Colonic mucosa (tissue), 4 donors: ENCODE results near the gene DNAJA3. TPM values are rescaled to one million over a fixed set of nuclear protein-coding genes. Genes with fewer than 3 reads are reported as not detected.

Source experiments
- DNase-seq: peaks from one replicate; pipeline ENCODE4 v3.0.0-alpha.2; 2020
- H3K27ac ChIP-seq: fragments of 200-600 bp; one replicate; pipeline ENCODE4 v1.8.0; 2021
- H3K27me3 ChIP-seq: fragments of 200-600 bp; one replicate; pipeline ENCODE4 v1.8.0; 2021
- H3K36me3 ChIP-seq: fragments of 200-600 bp; one replicate; pipeline ENCODE4 v1.8.0; 2021
- H3K4me1 ChIP-seq: fragments of 200-600 bp; one replicate; pipeline ENCODE4 v1.8.0; 2021; ENCODE audit warnings: mild to moderate bottlenecking
- H3K4me3 ChIP-seq: fragments of 200-600 bp; one replicate; pipeline ENCODE4 v1.8.0; 2021
- H3K9ac ChIP-seq, 2 donors: one replicate each; pipeline ENCODE4 v1.7.0; 2013; ENCODE audit warnings: control low read depth in 2 of 2, low read depth in 2 of 2, low read length in 2 of 2
- H3K9me3 ChIP-seq: fragments of 200-600 bp; one replicate; pipeline ENCODE4 v1.8.0; 2021
- intact Hi-C: fragments of 100-400 bp; cut with DNase I; formaldehyde crosslinking; loops from one replicate; pipeline ENCODE4 v1.14.1; 2022
- total RNA-seq, 2 donors: library from RNA; stranded (reverse); fragmentation: NEBNext Ultra II Directional in 1 of 2; extraction: Animal tissue kit (Norgen Biotek cat#: 25700) in 1 of 2; gene quantifications; one replicate each; pipeline ENCODE4 v1.2.1, GENCODE V29; 2021
- TF ChIP-seq, protein P1 (sequence below): fragments of 200-600 bp; IDR thresholded peaks from one replicate; pipeline ENCODE4 v1.8.0; 2022; ENCODE audit warnings: antibody characterized with exemption, mild to moderate bottlenecking
- donor health status: healthy.
- donor health status: DM: no; HTN: no; CAD: no.
- donor health status: DM: no; HTN: no; CAD: no.

Gene DNAJA3
- total RNA-seq, 2 donors from 2014 or later: 48.3 to 76.1 TPM

DNA sequence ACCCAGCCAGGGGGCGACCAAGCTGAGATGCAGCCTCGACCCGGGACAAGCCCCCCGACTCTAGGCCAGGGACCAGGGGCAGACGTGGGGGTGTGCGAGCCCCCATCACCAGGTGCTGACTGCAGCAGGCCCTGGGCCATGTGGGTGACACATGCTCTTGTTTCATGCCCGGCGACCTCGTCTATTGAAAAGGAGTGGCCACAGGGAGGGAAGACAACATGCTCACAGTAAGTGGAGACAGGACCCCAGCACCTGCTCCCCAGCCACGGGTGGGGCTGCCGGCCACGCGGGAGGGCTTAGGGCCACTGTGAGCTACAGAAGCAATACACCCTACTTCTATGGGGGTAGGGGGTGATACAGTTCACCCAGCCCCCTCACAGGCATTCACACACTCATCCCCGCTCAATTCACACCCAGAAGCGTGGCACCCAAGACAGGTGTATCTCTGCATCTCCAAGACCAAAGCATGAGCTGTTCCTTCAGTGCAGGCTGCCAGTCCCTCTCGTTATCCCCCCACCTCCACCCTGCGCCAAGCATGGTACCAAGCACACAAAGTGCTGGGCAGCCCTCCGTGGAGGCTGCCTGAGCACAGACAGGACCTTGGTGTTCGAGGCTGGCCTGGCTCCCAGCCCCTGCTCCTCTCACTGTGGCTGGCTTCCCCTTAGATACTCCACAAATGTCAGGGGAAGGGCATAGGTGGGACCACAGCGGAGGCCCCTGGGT is 40.4 kb upstream of the DNAJA3 start:
- no peak overlapping the region for H3K4me3 ChIP-seq
- H3K4me1 ChIP-seq: no peaks in the 10 kb centered on the region
- TF ChIP-seq, protein P1, sequence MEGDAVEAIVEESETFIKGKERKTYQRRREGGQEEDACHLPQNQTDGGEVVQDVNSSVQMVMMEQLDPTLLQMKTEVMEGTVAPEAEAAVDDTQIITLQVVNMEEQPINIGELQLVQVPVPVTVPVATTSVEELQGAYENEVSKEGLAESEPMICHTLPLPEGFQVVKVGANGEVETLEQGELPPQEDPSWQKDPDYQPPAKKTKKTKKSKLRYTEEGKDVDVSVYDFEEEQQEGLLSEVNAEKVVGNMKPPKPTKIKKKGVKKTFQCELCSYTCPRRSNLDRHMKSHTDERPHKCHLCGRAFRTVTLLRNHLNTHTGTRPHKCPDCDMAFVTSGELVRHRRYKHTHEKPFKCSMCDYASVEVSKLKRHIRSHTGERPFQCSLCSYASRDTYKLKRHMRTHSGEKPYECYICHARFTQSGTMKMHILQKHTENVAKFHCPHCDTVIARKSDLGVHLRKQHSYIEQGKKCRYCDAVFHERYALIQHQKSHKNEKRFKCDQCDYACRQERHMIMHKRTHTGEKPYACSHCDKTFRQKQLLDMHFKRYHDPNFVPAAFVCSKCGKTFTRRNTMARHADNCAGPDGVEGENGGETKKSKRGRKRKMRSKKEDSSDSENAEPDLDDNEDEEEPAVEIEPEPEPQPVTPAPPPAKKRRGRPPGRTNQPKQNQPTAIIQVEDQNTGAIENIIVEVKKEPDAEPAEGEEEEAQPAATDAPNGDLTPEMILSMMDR: no peak
- H3K9me3 ChIP-seq: no peaks in the 10 kb centered on the region
- H3K36me3 ChIP-seq: no peaks in the 10 kb centered on the region
- DNase-seq: no peak
- no peaks in the 10 kb centered on the region for H3K27me3 ChIP-seq
- no peak overlapping the region for H3K27ac ChIP-seq
- H3K9ac ChIP-seq: no peak overlapping the region
- intact Hi-C loops: no loop called here

DNA sequence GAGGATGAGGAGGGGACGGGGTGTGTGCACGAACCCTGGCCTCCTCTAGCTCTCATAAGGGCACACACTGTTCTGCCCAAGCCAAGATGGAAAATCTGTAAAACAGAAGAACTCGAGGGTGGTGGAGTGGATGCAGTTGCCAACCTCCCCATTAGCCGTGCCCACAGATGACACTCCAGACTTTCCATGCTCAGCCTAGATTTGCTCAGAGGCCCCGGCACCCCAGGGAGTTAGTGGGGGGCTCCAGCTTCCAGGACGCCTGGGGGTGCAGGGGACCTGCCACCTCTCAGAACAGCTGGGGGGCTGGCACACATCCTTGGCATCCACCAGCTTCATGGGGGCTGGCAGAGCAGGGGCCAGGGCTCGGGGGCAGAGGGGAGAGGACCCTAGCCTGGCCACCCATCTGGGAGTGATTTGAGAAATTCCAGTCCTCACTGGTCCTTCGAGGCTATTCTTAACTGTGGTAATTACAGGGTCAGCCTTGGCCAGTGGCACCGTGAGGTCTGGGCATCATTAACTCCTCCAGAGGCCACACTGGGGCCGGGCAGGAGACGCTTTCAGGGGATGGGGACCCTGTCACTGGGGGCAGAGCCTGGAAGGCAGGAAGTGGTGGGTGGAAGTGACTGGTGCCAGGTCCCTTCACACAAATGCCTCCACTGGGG is 39.7 kb upstream of the DNAJA3 start:
- H3K27me3 ChIP-seq: no peaks in the 10 kb centered on the region
- no peak overlapping the region for H3K9ac ChIP-seq
- no peak overlapping the region for H3K27ac ChIP-seq
- H3K4me1 ChIP-seq: no peaks in the 10 kb centered on the region
- DNase-seq: no peak
- TF ChIP-seq, protein P1: no peak
- H3K36me3 ChIP-seq: no peaks in the 10 kb centered on the region
- intact Hi-C loops: no loop called here
- no peaks in the 10 kb centered on the region for H3K9me3 ChIP-seq
- no peak overlapping the region for H3K4me3 ChIP-seq

DNA sequence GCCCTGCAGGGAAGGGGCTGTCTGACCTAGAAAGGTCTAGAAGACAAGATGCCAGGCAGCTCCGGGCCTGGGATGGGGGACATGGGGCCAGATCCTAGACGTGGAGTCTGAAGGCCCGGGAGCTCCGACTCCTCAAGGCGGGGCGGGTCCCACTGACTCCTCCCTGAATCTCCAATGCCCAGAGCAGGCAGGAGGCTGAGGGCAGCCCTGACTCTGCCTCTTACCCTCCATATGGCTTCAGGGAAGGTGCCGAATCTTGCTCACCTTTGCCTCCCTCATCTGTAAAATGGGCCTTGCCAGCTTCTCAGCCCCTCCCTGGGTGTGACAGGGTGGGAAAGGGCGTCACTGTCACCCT is 39.2 kb upstream of the DNAJA3 start:
- no peak for DNase-seq
- Histone ChIP-seq H3K4me3 (no peak overlapping the region), H3K27ac (no peak overlapping the region), H3K9ac (no peak overlapping the region), H3K27me3 (no peaks in the 10 kb centered on the region), H3K4me1 (no peaks in the 10 kb centered on the region), H3K9me3 (no peaks in the 10 kb centered on the region), H3K36me3 (no peaks in the 10 kb centered on the region)
- intact Hi-C loops: no loop called here
- TF ChIP-seq, protein P1: no peak

DNA sequence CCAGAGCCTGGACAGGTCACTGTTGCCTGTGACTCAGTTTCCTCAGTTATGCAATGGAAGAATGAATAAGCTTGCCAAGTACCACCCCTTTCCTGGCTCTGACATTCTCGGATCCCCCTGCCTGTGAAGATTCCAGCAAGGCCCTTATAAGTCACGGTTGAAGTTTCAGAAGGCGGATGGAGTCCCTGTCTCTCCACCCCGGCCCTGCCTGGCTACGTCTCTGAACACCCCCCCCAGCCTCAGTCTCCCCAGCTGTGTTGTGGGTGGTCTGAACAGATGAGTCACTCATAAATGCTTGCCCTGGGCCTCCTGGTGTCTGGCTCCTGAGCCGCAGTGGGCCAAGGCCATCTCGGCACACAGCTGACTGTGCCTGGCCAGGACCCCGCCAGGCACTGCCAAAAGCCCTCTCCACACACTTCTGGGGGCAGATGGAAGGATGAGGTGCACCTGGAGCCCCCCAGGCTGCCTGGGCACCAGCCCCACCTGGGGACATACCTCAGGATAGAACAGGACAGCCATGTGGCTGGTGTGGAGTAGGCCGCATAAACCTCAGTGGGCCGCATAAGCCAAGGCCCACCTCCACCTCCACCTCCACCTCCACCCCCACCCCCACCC is 38.6 kb upstream of the DNAJA3 start:
- H3K9me3 ChIP-seq: no peaks in the 10 kb centered on the region
- DNase-seq: no peak
- no peaks in the 10 kb centered on the region for H3K27me3 ChIP-seq
- H3K9ac ChIP-seq: no peak overlapping the region
- intact Hi-C loops: no loop called here
- H3K4me1 ChIP-seq: no peaks in the 10 kb centered on the region
- TF ChIP-seq, protein P1: no peak
- H3K4me3 ChIP-seq: no peak overlapping the region
- no peaks in the 10 kb centered on the region for H3K36me3 ChIP-seq
- H3K27ac ChIP-seq: no peak overlapping the region

DNA sequence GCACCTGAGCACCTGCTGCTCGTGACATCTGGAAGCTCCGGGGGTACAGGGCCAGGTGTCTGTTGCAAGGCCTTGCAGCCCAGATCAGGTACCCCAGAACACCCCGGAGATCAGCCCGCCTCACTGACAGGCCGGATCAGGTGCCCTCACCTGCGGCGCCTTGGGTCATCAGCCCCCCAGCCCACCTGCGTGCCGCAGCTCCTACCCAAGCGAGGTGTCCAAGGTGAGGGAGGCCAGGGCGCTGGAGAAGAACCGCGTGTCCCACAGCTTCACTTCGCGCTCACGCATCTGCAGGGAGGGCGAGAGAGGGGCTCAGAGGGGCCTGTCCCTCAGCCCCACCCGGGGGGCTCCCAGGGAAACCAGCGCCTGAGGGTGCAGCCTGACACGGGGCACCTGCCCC is 37.9 kb upstream of the DNAJA3 start:
- no peak overlapping the region for H3K9ac ChIP-seq
- TF ChIP-seq, protein P1: no peak
- no peak overlapping the region for H3K27ac ChIP-seq
- H3K36me3 ChIP-seq: no peaks in the 10 kb centered on the region
- no peaks in the 10 kb centered on the region for H3K9me3 ChIP-seq
- no peaks in the 10 kb centered on the region for H3K27me3 ChIP-seq
- H3K4me3 ChIP-seq: no peak overlapping the region
- intact Hi-C loops: no loop called here
- H3K4me1 ChIP-seq: no peaks in the 10 kb centered on the region
- DNase-seq: no peak
